IMR-90 (cell line): Measurements from ENCODE around the gene TTYH3. TPM values are rescaled to one million over a fixed set of nuclear protein-coding genes. Genes with fewer than 3 reads are reported as not detected.
A peak's percentile ranks its signal among the peaks of the same experiment; 100 is the strongest.

ENCODE experiments used
- ATAC-seq: fragments of 200-7000 bp; cut with Tn5 transposase; 2 replicates; pipeline ENCODE4 v1.9.1; 2020; ENCODE audit warnings: low read depth, mild to moderate bottlenecking, moderate library complexity
- BruUV-seq: library from RNA; stranded (reverse); fragments of 400-500 nt; replicated peaks from 2 replicates; lab custom pipeline; 2021; lab: Mats Ljungman, UMichigan
- CTCF ChIA-PET: fragments of 300-600 bp; formaldehyde crosslinking; extraction: SDS; loops from one replicate; lab custom pipeline; 2021; ENCODE audit warnings: antibody characterized with exemption; lab: Yijun Ruan, JAX
- POLR2A ChIA-PET: fragments of 300-600 bp; sonication (Branson Sonifier 250); formaldehyde crosslinking; loops from one replicate; lab custom pipeline; 2022; ENCODE audit warnings: antibody characterized with exemption; ENCODE audit not compliant: unreplicated experiment; lab: Charles Lee
- DNase-seq: peaks from one replicate; pipeline ENCODE4 v3.0.0; 2013
- H2AFZ ChIP-seq: replicated peaks from 2 replicates; pipeline ENCODE3; 2013; ENCODE audit warnings: low read length, mild to moderate bottlenecking; ENCODE audit not compliant: poor library complexity
- H2AK5ac ChIP-seq: 2 replicates; pipeline ENCODE4 v1.6.1; 2013; ENCODE audit warnings: low read depth, low read length, inconsistent platforms
- H2AK9ac ChIP-seq: replicated peaks from 2 replicates; pipeline ENCODE3; 2013; ENCODE audit warnings: mild to moderate bottlenecking, low read depth, low read length, moderate library complexity; ENCODE audit not compliant: poor library complexity
- H2BK120ac ChIP-seq: 2 replicates; pipeline ENCODE4 v1.6.1; 2013; ENCODE audit warnings: low read depth, low read length, inconsistent platforms
- H2BK15ac ChIP-seq: 3 replicates; pipeline ENCODE4 v1.6.1; 2013; ENCODE audit warnings: low read depth, low read length, inconsistent platforms
- H2BK20ac ChIP-seq: 2 replicates; pipeline ENCODE4 v1.6.1; 2013; ENCODE audit warnings: low read depth, mild to moderate bottlenecking, inconsistent platforms, low read length, moderate library complexity
- H2BK5ac ChIP-seq: 2 replicates; pipeline ENCODE4 v1.6.1; 2013; ENCODE audit warnings: mild to moderate bottlenecking, low read depth, low read length, inconsistent platforms; ENCODE audit not compliant: poor library complexity, severe bottlenecking
- H3K14ac ChIP-seq: replicated peaks from 2 replicates; pipeline ENCODE4 v1.6.1; 2013; ENCODE audit warnings: low read depth, low read length, inconsistent platforms
- H3K18ac ChIP-seq: 2 replicates; pipeline ENCODE4 v1.6.1; 2013; ENCODE audit warnings: low read depth, low read length, control low read depth
- H3K23ac ChIP-seq: 2 replicates; pipeline ENCODE4 v1.6.1; 2013; ENCODE audit warnings: low read depth, low read length, inconsistent platforms
- H3K27ac ChIP-seq: 2 replicates; pipeline ENCODE4 v1.5.1; 2013; ENCODE audit warnings: mild to moderate bottlenecking, control low read depth, low read length; ENCODE audit not compliant: insufficient read depth
- H3K27me3 ChIP-seq: 2 replicates; pipeline ENCODE4 v1.6.1; 2013; ENCODE audit warnings: low read length; ENCODE audit not compliant: control insufficient read depth, insufficient read depth
- H3K36me3 ChIP-seq: 2 replicates; pipeline ENCODE4 v1.6.1; 2013; ENCODE audit warnings: low read length, mixed read lengths; ENCODE audit not compliant: control insufficient read depth, insufficient read depth
- H3K4ac ChIP-seq: 2 replicates; pipeline ENCODE4 v1.6.1; 2013; ENCODE audit warnings: low read depth, low read length, inconsistent platforms
- H3K4me1 ChIP-seq: 2 replicates; pipeline ENCODE4 v1.6.1; 2013; ENCODE audit warnings: low read length, mixed read lengths; ENCODE audit not compliant: control insufficient read depth, insufficient read depth
- H3K4me2 ChIP-seq: 2 replicates; pipeline ENCODE4 v1.6.1; 2013; ENCODE audit warnings: low read depth, mild to moderate bottlenecking, control low read depth, low read length, moderate library complexity
- H3K4me3 ChIP-seq: 2 replicates; pipeline ENCODE4 v1.5.1; 2013; ENCODE audit warnings: low read depth, mild to moderate bottlenecking, control low read depth, low read length, moderate library complexity; ENCODE audit not compliant: insufficient read depth
- H3K56ac ChIP-seq: 2 replicates; pipeline ENCODE4 v1.6.1; 2013; ENCODE audit warnings: low read length, inconsistent platforms; ENCODE audit not compliant: insufficient read depth; ENCODE audit errors: extremely low read depth
- H3K79me1 ChIP-seq, 2 experiments: 2 replicates each; pipeline ENCODE4 v1.6.1; 2013; ENCODE audit warnings: low read length in 2 of 2, inconsistent platforms in 1 of 2, low read depth in 1 of 2
- H3K9ac ChIP-seq: 2 replicates; pipeline ENCODE4 v1.6.1; 2013; ENCODE audit warnings: low read depth, low read length, control low read depth
- H3K9me1 ChIP-seq: 2 replicates; pipeline ENCODE4 v1.6.1; 2013; ENCODE audit warnings: low read length, inconsistent platforms; ENCODE audit not compliant: insufficient read depth
- H3K9me3 ChIP-seq: 2 replicates; pipeline ENCODE4 v1.6.1; 2013; ENCODE audit warnings: low read length; ENCODE audit not compliant: control insufficient read depth, insufficient read depth
- H4K20me1 ChIP-seq: 2 replicates; pipeline ENCODE4 v1.6.1; 2013; ENCODE audit warnings: low read length, inconsistent platforms; ENCODE audit not compliant: insufficient read depth
- H4K5ac ChIP-seq: 2 replicates; pipeline ENCODE4 v1.6.1; 2013; ENCODE audit warnings: mild to moderate bottlenecking, low read depth, low read length, control low read depth
- H4K8ac ChIP-seq, 2 experiments: 2 replicates each; pipeline ENCODE4 v1.6.1; 2013; ENCODE audit warnings: low read depth in 2 of 2, low read length in 2 of 2, control low read depth in 1 of 2, inconsistent platforms in 1 of 2
- H4K91ac ChIP-seq: 2 replicates; pipeline ENCODE4 v1.6.1; 2013; ENCODE audit warnings: low read depth, low read length, inconsistent platforms; ENCODE audit not compliant: insufficient read depth
- CTCF ChIP-seq: conservative IDR thresholded peaks from 2 replicates; pipeline ENCODE4 v1.5.1; 2012; ENCODE audit warnings: mild to moderate bottlenecking, low read depth, low read length, improper control_type of control experiment
- MXI1 ChIP-seq: IDR thresholded peaks from 2 replicates; pipeline ENCODE4 v1.6.1; 2012; ENCODE audit warnings: low read depth, mild to moderate bottlenecking, low read length, moderate library complexity, borderline replicate concordance
- NFE2L2 ChIP-seq: fragments of 150-350 bp; IDR thresholded peaks from 2 replicates; pipeline ENCODE4 v1.6.1; 2016; ENCODE audit warnings: low read depth, mild to moderate bottlenecking, low read length
- SMC3 ChIP-seq: fragments of 150-350 bp; IDR thresholded peaks from 2 replicates; pipeline ENCODE4 v1.6.1; 2016; ENCODE audit warnings: low read depth, mild to moderate bottlenecking, antibody characterized with exemption, low read length, moderate library complexity
- WGBS, 2 experiments: methylation state at CpG; one replicate each; pipeline versions ENCODE4 v1.1.5 to v1.1.7; 2013; ENCODE audit warnings: missing lambda C conversion rate in 2 of 2; ENCODE audit not compliant: insufficient read length in 1 of 2; ENCODE audit errors: extremely low coverage in 2 of 2; 5-methylcytosine and 5-hydroxymethylcytosine counted together
- dilution Hi-C: fragments of 300-500 bp; cut with HindIII; formaldehyde crosslinking; loops from one replicate; pipeline ENCODE4 v1.14.3; 2018; ENCODE audit warnings: low sequenced_read_pairs; ENCODE audit not compliant: unreplicated experiment
- in situ Hi-C: fragments of 300-500 bp; cut with MboI; formaldehyde crosslinking; loops from 3 replicates; pipeline ENCODE4 v1.14.3; 2019; ENCODE audit warnings: low sequenced_read_pairs, inconsistent platforms, mixed read lengths
- intact Hi-C: fragments of 100-400 bp; cut with micrococcal nuclease; formaldehyde crosslinking; loops from 2 replicates; pipeline ENCODE4 v1.10.0; 2022
- polyA plus RNA-seq, 3 experiments: library from polyadenylated mRNA; depleted of rRNA; stranded (reverse); fragments of >200 nt; gene quantifications; 2 replicates each; pipeline ENCODE4 v1.2.3, GENCODE V29; 2012; ENCODE audit warnings: low replicate concordance in 1 of 3
- total RNA-seq: library from RNA; depleted of rRNA; stranded (reverse); fragments of >200 nt; gene quantifications from 2 replicates; pipeline ENCODE4 v1.2.3, GENCODE V29; 2012

Gene TTYH3
- total and polyA plus RNA-seq, 2 of the 4 experiments (the other 2 are of a cell fraction) = 5.6 to 82.6 TPM

GRCh38 chr7:2660359-2661095, 28.7 kb downstream of the TTYH3 start:
- no peak overlapping the region for H3K14ac ChIP-seq
- intact Hi-C loops = no loop called here
- peaks cover 7 to 25% of the 10 kb centered on the region in 2 experiments; a peak in 2 of 4 replicates for H3K79me1 ChIP-seq
- H3K36me3 ChIP-seq = peaks cover 57% of the 10 kb centered on the region
- POLR2A ChIA-PET = no interaction called here
- H3K27ac ChIP-seq = no peak overlapping the region
- H3K4me2 ChIP-seq = no peak overlapping the region
- no peak for ATAC-seq
- H4K5ac ChIP-seq = no peak overlapping the region
- dilution Hi-C loops = no loop called here
- in situ Hi-C loops = no loop called here
- no peak overlapping the region for H3K23ac ChIP-seq
- peaks cover 28% of the 10 kb centered on the region for H4K20me1 ChIP-seq
- no peak overlapping the region for H2BK120ac ChIP-seq
- peak overlapping the region; percentile 28 for H2AK9ac ChIP-seq
- no peaks in the 10 kb centered on the region for H3K27me3 ChIP-seq
- no peak for DNase-seq
- no peaks in the 10 kb centered on the region for H3K9me3 ChIP-seq
- H2BK15ac ChIP-seq = no peak overlapping the region
- H2BK20ac ChIP-seq = no peak overlapping the region
- no peaks in the 10 kb centered on the region for H3K4me1 ChIP-seq
- H3K9me1 ChIP-seq = no peaks in the 10 kb centered on the region; the same call in 1 of the 2 replicates
- no peak overlapping the region for H3K18ac ChIP-seq
- no peak overlapping the region for H4K8ac ChIP-seq
- no peak overlapping the region for H3K4ac ChIP-seq
- no peak for TF ChIP-seq MXI1
- TF ChIP-seq SMC3 = no peak
- no peak for TF ChIP-seq NFE2L2
- peak; percentile 23; the same call in 1 of the 2 replicates for TF ChIP-seq CTCF
- no peak overlapping the region for H2AK5ac ChIP-seq
- H3K9ac ChIP-seq = no peak overlapping the region
- H3K4me3 ChIP-seq = no peak overlapping the region
- H2AFZ ChIP-seq = no peak overlapping the region
- no peak overlapping the region for H2BK5ac ChIP-seq
- BruUV-seq = no TSS peak
- 81% methylated on average over 22 of the region's 36 CpGs; no CpG with 5 or more reads in 1 of the 2 experiments for WGBS, 2 experiments
- CTCF ChIA-PET = no interaction called here
- no peak overlapping the region for H3K56ac ChIP-seq
- no peak overlapping the region for H4K91ac ChIP-seq
